Neural crest cell (in vitro differentiated cells): Measurements from ENCODE around the gene EIF3I. TPM values are rescaled to one million over a fixed set of nuclear protein-coding genes. Genes with fewer than 3 reads are reported as not detected.

Experiments used
- DNase-seq: peaks from one replicate; pipeline ENCODE4 v3.0.0; 2021; ENCODE audit warnings: low read depth, mixed read lengths, low spot score
- H3K27ac Mint-ChIP-seq: one replicate; pipeline ENCODE4 v1.8.0; 2021; ENCODE audit warnings: mild to moderate bottlenecking, mixed read lengths; ENCODE audit not compliant: unreplicated experiment
- H3K27me3 Mint-ChIP-seq: 2 replicates; pipeline ENCODE4 v1.8.0; 2021; ENCODE audit warnings: low read depth, mild to moderate bottlenecking, mixed read lengths
- H3K36me3 Mint-ChIP-seq: 2 replicates; pipeline ENCODE4 v1.8.0; 2021; ENCODE audit warnings: low read depth, mild to moderate bottlenecking, mixed read lengths
- H3K4me1 Mint-ChIP-seq: 2 replicates; pipeline ENCODE4 v1.8.0; 2021; ENCODE audit warnings: mixed read lengths
- H3K4me3 Mint-ChIP-seq: one replicate; pipeline ENCODE4 v1.8.0; 2021; ENCODE audit warnings: mild to moderate bottlenecking, mixed read lengths
- H3K9me3 Mint-ChIP-seq: 2 replicates; pipeline ENCODE4 v1.8.0; 2021; ENCODE audit warnings: mixed read lengths
- CTCF ChIP-seq: fragments of 200-600 bp; sonication (generic); conservative IDR thresholded peaks from 2 replicates; pipeline ENCODE4 v1.5.0; 2021; ENCODE audit warnings: antibody characterized with exemption, mild to moderate bottlenecking
- total RNA-seq: library from RNA; stranded (reverse); gene quantifications from 2 replicates; pipeline ENCODE4 v1.2.1, GENCODE V29; 2021

The EIF3I gene
- total RNA-seq, 1 donor from 2014 or later = 190 TPM

GRCh38 chr1:32199043-32199716 lies 23.0 kb upstream of the EIF3I start:
- Mint-ChIP-seq H3K27me3 (peaks cover 3% of the 10 kb centered on the region), H3K36me3 (peaks cover 8% of the 10 kb centered on the region), H3K4me1 (peaks cover 43% of the 10 kb centered on the region), H3K9me3 (no peaks in the 10 kb centered on the region), H3K4me3 (peak overlapping the region; percentile 50), H3K27ac (peak overlapping the region; percentile 67)
- DNase-seq = no peak
- TF ChIP-seq CTCF = no peak

- Mint-ChIP-seq H3K27ac (no peak overlapping the region), H3K27me3 (peaks cover 3% of the 10 kb centered on the region), H3K4me3 (peak overlapping the region; percentile 92), H3K9me3 (no peaks in the 10 kb centered on the region), H3K36me3 (peaks cover 6% of the 10 kb centered on the region), H3K4me1 (peaks cover 45% of the 10 kb centered on the region)
- no peak for DNase-seq
- no peak for TF ChIP-seq CTCF
Observed at GRCh38 chr1:32199717-32200072, 22.5 kb upstream of the EIF3I start.

GRCh38 chr1:32200226-32201010 lies 21.8 kb upstream of the EIF3I start, which contains the start of gene CCDC28B:
Gene CCDC28B, plus strand, starts transcription at chr1:32200595. Its CDS starts 1,341 bp downstream, at chr1:32201936.
- DNase-seq = peak; percentile 66
- peak within 1 kb of the TSS; percentile 98 for H3K27ac Mint-ChIP-seq
- TF ChIP-seq CTCF = no peak
- H3K4me1 Mint-ChIP-seq = peaks cover 47% of the 10 kb centered on the region
- H3K36me3 Mint-ChIP-seq = peaks cover 6% of the 10 kb centered on the region
- no peaks in the 10 kb centered on the region for H3K9me3 Mint-ChIP-seq
- H3K27me3 Mint-ChIP-seq = peaks cover 3% of the 10 kb centered on the region
- H3K4me3 Mint-ChIP-seq = peak within 1 kb of the TSS; percentile 92

- peaks cover 52% of the 10 kb centered on the region for H3K4me1 Mint-ChIP-seq
- H3K36me3 Mint-ChIP-seq = peaks cover 6% of the 10 kb centered on the region
- no peak overlapping the region for H3K27ac Mint-ChIP-seq
- peak; percentile 39 for DNase-seq
- H3K9me3 Mint-ChIP-seq = no peaks in the 10 kb centered on the region
- H3K27me3 Mint-ChIP-seq = peaks cover 3% of the 10 kb centered on the region
- H3K4me3 Mint-ChIP-seq = peak overlapping the region; percentile 92
- no peak for TF ChIP-seq CTCF
Observed at GRCh38 chr1:32201011-32201855, 21.0 kb upstream of the EIF3I start.

- H3K27me3 Mint-ChIP-seq = peaks cover 3% of the 10 kb centered on the region
- H3K27ac Mint-ChIP-seq = no peak overlapping the region
- H3K4me3 Mint-ChIP-seq = peak overlapping the region; percentile 92
- H3K36me3 Mint-ChIP-seq = no peaks in the 10 kb centered on the region
- DNase-seq = no peak
- TF ChIP-seq CTCF = no peak
- H3K4me1 Mint-ChIP-seq = peaks cover 32% of the 10 kb centered on the region
- H3K9me3 Mint-ChIP-seq = no peaks in the 10 kb centered on the region
Observed at GRCh38 chr1:32204943-32205361, 17.3 kb upstream of the EIF3I start.
